Breast epithelium (tissue), 4 donors: ENCODE data around the gene RSU1. TPM values are rescaled to one million over a fixed set of nuclear protein-coding genes. Genes with fewer than 3 reads are reported as not detected.

Experiments used
- DNase-seq, 2 donors: peaks; one replicate each; pipeline ENCODE4 v3.0.0-alpha.2; 2019; ENCODE audit warnings: low spot score in 2 of 2
- H3K27ac ChIP-seq, 2 donors: fragments of 200-600 bp; sonication (generic) in 1 of 2; one replicate each; pipeline ENCODE4 v1.5.1; 2016 to 2019; ENCODE audit warnings: mild to moderate bottlenecking in 1 of 2
- H3K27me3 ChIP-seq, 2 donors: fragments of 200-600 bp; sonication (generic) in 1 of 2; one replicate each; pipeline versions ENCODE4 v1.5.1 to v1.6.0; 2017 to 2019; ENCODE audit warnings: control low read depth in 1 of 2, mild to moderate bottlenecking in 1 of 2
- H3K36me3 ChIP-seq: fragments of 200-600 bp; one replicate; pipeline ENCODE4 v1.5.1; 2019
- H3K4me1 ChIP-seq, 2 donors: fragments of 200-600 bp; sonication (generic); one replicate each; pipeline ENCODE4 v1.5.1; 2016 to 2019; ENCODE audit warnings: control low read depth in 1 of 2
- H3K4me3 ChIP-seq, 3 donors: fragments of 200-600 bp; sonication (generic); 1 replicate in 2 of 3; 2 replicates in 1 of 3; pipeline ENCODE4 v1.5.1; 2016 to 2019; ENCODE audit warnings: mild to moderate bottlenecking in 3 of 3, moderate library complexity in 2 of 3
- H3K9me3 ChIP-seq, 2 donors: fragments of 200-600 bp; sonication (generic) in 1 of 2; one replicate each; pipeline ENCODE4 v1.5.1; 2016 to 2019; ENCODE audit warnings: control low read depth in 1 of 2
- CTCF ChIP-seq, 3 donors: fragments of 450-650 bp; IDR thresholded peaks; one replicate each; pipeline ENCODE4 v1.5.1; 2016 to 2017; ENCODE audit warnings: antibody characterized with exemption in 3 of 3, mild to moderate bottlenecking in 3 of 3, moderate library complexity in 3 of 3
- POLR2A ChIP-seq: fragments of 450-650 bp; IDR thresholded peaks from one replicate; pipeline ENCODE4 v1.6.1; 2016; ENCODE audit warnings: antibody characterized with exemption, mild to moderate bottlenecking, moderate library complexity
- POLR2AphosphoS5 ChIP-seq, 3 donors: sonication (generic); formaldehyde crosslinking; IDR thresholded peaks; one replicate each; pipeline ENCODE4 v1.6.1; 2017; ENCODE audit warnings: antibody characterized with exemption in 3 of 3
- intact Hi-C: fragments of 100-400 bp; cut with DNase I; formaldehyde crosslinking; loops from one replicate; pipeline ENCODE4 v1.15.1; 2023; ENCODE audit warnings: low total_unique reads
- total RNA-seq, 3 donors: library from RNA; depleted of rRNA; stranded (reverse); fragments of >200 nt; gene quantifications; one replicate each; pipeline ENCODE4 v1.1.0, GENCODE V29; 2016

RSU1 gene
- total RNA-seq, 3 donors from 2014 or later: 60.9 to 74.1 (median 63.6) TPM

GRCh38 chr10:16690417-16690816 lies 126.8 kb downstream of the RSU1 start:
- intact Hi-C loops: no loop called here

DNA sequence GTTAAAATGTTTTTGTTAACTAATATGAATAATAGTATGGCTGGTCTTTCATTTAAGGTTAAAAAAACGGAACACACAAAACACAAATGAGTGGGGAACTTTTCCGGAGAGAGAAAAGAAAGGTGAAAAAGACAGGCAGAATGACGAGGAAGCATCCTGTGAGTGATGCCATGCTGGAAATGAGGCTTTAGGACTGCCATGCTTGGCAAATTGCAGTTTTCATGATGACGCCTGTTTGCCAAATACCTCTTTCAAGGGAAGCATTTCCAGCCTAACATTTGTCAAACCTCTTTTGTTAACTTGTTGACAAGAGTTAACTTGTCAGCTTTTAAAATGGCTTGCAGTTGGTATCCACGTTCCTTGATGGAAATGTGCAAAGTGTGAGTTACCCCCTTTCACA lies 127.5 kb downstream of the RSU1 start:
- Histone ChIP-seq H3K4me1 (no peaks in the 10 kb centered on the region), H3K27ac (no peak overlapping the region), H3K27me3 (no peaks in the 10 kb centered on the region), H3K4me3 (no peak overlapping the region), H3K9me3 (no peaks in the 10 kb centered on the region), H3K36me3 (no peaks in the 10 kb centered on the region)
- intact Hi-C loops: no loop called here
- TF ChIP-seq CTCF (IDR thresholded peaks at IDR 0.05) (no peak), POLR2AphosphoS5 (IDR thresholded peaks at IDR 0.05) (no peak), POLR2A (no peak)
- no peak for DNase-seq

More at GRCh38 chr10:16690417-16690816, 126.8 kb downstream of the RSU1 start:
- Histone ChIP-seq H3K36me3 (no peaks in the 10 kb centered on the region), H3K27ac (no peak overlapping the region), H3K4me3 (no peak overlapping the region), H3K27me3 (no peaks in the 10 kb centered on the region), H3K9me3 (no peaks in the 10 kb centered on the region), H3K4me1 (no peaks in the 10 kb centered on the region)
- DNase-seq: no peak
- TF ChIP-seq CTCF (IDR thresholded peaks at IDR 0.05): no peak
- TF ChIP-seq POLR2A: no peak
- TF ChIP-seq POLR2AphosphoS5 (IDR thresholded peaks at IDR 0.05): no peak

- H3K27me3 ChIP-seq: no peaks in the 10 kb centered on the region
- intact Hi-C loops: no loop called here
- TF ChIP-seq POLR2AphosphoS5 (IDR thresholded peaks at IDR 0.05) (no peak), POLR2A (no peak), CTCF (IDR thresholded peaks at IDR 0.05) (no peak)
- H3K9me3 ChIP-seq: no peaks in the 10 kb centered on the region
- no peak for DNase-seq
- H3K27ac ChIP-seq: no peak overlapping the region
- H3K4me3 ChIP-seq: no peak overlapping the region
- H3K36me3 ChIP-seq: no peaks in the 10 kb centered on the region
- H3K4me1 ChIP-seq: no peaks in the 10 kb centered on the region
Observed at GRCh38 chr10:16689227-16689626, 128.0 kb downstream of the RSU1 start.

GRCh38 chr10:16686054-16686902 lies 130.9 kb downstream of the RSU1 start:
- intact Hi-C loops: no loop called here
- no peaks in the 10 kb centered on the region for H3K36me3 ChIP-seq
- no peak for DNase-seq
- H3K4me1 ChIP-seq: no peaks in the 10 kb centered on the region
- no peaks in the 10 kb centered on the region for H3K9me3 ChIP-seq
- TF ChIP-seq POLR2AphosphoS5 (IDR thresholded peaks at IDR 0.05) (no peak), POLR2A (no peak), CTCF (IDR thresholded peaks at IDR 0.05) (no peak)
- H3K27ac ChIP-seq: no peak overlapping the region
- no peaks in the 10 kb centered on the region for H3K27me3 ChIP-seq
- H3K4me3 ChIP-seq: no peak overlapping the region

GRCh38 chr10:16685551-16685950 lies 131.7 kb downstream of the RSU1 start:
- H3K9me3 ChIP-seq: no peaks in the 10 kb centered on the region
- H3K4me1 ChIP-seq: no peaks in the 10 kb centered on the region
- no peaks in the 10 kb centered on the region for H3K36me3 ChIP-seq
- H3K4me3 ChIP-seq: no peak overlapping the region
- H3K27me3 ChIP-seq: no peaks in the 10 kb centered on the region
- DNase-seq: no peak
- TF ChIP-seq POLR2AphosphoS5 (IDR thresholded peaks at IDR 0.05) (no peak), POLR2A (no peak), CTCF (IDR thresholded peaks at IDR 0.05) (no peak)
- H3K27ac ChIP-seq: no peak overlapping the region
- intact Hi-C loops: no loop called here
